Stimulated activated CD8-positive, alpha-beta memory T cell treated with anti-CD3 and anti-CD28 coated beads, Interleukin-4, amount 100 ng/mL, for 48 hours (primary cell): ENCODE measurements around the gene RAB37.

Source experiments
- DNase-seq: peaks from one replicate; pipeline ENCODE4 v3.0.0-alpha.2; 2020

The RAB37 gene

GRCh38 chr17:74764751-74765286 is 27.8 kb downstream of the RAB37 start:
- no peak for DNase-seq

GRCh38 chr17:74766413-74766812 is 29.4 kb downstream of the RAB37 start:
- no peak for DNase-seq

- no peak for DNase-seq
These were observed 30.1 kb downstream of the RAB37 start for GRCh38 chr17:74767111-74767516.

- DNase-seq: no peak
These were observed 31.2 kb downstream of the RAB37 start for GRCh38 chr17:74768069-74768762.

DNA sequence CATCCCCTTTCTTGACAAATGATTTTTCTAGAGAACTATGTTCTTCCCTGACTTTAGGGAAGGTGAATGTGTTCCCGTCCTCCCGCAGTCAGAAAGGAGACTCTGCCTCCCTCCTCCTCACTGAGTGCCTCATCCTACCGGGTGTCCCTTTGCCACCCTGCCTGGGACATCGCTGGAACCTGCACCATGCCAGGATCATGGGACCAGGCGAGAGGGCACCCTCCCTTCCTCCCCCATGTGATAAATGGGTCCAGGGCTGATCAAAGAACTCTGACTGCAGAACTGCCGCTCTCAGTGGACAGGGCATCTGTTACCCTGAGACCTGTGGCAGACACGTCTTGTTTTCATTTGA is 31.7 kb downstream of the RAB37 start:
- no peak for DNase-seq

GRCh38 chr17:74769266-74769855 is 32.3 kb downstream of the RAB37 start:
- DNase-seq: no peak

DNA sequence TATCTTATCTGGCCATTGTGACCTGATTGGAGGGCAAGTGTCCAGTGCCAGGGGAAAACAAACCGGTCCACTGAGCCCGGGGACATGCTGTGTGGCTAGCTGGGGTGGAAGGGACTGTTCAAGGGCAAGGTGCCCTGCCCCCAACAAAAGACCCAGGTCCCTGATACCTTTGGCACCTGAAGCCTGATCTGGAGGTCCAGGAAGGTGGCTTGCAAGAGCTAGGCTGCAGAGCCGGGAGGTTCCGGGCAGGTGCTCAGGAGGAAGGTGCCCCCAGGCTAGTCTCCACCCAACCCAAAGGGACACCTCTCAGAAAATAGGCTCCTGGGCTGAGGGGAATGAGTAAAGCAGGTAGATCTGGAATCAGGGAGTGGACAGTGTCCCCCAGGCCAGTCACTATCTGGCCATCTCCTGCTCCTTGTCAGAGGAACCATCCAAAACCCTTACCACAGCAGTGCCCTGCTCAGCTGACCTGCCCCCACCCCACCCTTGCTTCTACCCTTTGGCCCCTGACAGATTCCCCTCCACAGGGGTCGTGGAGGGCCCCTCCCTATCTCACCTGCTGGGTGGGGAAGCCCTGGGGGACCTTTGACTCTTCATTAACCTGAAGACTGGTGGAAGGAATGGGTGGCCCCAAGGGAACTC is 32.9 kb downstream of the RAB37 start:
- no peak for DNase-seq

GRCh38 chr17:74770498-74771318 is 33.7 kb downstream of the RAB37 start:
- DNase-seq: peak; percentile 81

- no peak for DNase-seq
These were observed 34.4 kb downstream of the RAB37 start for GRCh38 chr17:74771319-74771914.

GRCh38 chr17:74772053-74772452 is 35.0 kb downstream of the RAB37 start:
- DNase-seq: no peak

- DNase-seq: no peak
These were observed 36.4 kb downstream of the RAB37 start for GRCh38 chr17:74773414-74773813.

DNA sequence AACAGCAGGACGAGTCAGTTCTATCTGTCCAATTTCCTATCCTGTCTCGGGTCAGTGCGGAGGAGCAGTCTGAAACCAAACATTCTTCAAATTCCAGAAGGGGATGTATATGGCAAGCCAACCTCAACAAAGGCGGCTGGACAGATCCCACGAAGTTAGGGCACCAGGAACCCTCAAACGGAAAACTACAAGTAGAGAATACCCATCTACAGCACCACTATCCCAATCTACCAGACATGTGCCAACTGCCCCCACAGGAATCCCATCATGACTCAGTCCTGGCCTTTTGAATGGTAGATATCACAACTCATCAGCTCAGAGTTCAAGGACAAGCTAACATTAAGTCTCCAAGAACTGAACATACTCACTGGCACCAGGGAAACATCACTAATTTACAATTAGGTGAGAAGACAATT is 36.8 kb downstream of the RAB37 start:
- DNase-seq: no peak

- no peak for DNase-seq
These were observed 38.5 kb downstream of the RAB37 start for GRCh38 chr17:74775409-74776043.

DNA sequence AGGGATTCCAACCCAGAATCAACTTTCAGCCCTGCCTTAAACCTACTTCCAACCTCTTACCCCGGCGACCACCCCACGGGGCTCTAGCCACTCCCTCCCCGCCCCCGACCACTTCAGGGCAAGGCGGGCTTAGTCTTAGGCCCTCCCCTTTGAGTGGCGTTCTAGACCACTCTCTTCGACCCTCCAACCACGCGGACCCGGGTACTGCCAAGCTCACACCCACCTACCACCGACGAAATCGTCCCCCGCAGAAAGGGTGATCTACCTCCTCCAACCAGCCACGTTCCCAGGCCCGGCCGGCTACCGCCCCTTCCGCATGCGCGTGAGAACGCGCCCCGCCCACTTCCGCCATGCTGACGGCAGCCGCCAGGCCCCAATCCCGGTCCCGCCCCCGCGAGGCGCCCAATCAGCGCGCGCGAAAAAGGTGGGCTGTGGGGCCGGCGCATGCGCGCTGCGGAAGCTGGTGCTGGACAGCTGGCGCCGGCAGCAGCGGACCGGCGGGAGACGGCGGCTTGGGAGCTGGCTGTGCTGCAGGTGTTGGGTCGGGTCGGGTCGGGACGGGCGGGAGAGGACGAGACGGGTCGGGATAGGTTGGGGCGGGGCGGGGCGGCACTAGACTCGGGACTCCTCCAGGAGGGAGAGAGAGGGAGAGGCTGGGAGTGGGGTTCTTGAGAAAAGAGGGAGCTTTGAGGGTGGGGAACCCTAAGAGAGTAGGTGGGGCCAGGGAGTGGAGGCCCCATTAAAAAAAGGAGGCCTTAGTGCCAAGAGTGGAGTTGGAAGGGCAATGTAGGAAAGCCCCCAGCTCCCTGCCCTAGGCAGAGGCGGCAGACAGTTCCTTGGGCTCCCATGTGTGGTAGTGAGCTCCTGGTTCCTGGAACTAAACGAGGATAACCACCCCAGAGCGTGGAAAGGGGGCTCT is 39.2 kb downstream of the RAB37 start, which contains the start of gene NAT9:
Gene NAT9 (minus strand): TSS at position 302 of the 919 bp plus-strand sequence. CDS start 647 bp downstream, outside the sequence.
- DNase-seq: peak; percentile 100

DNA sequence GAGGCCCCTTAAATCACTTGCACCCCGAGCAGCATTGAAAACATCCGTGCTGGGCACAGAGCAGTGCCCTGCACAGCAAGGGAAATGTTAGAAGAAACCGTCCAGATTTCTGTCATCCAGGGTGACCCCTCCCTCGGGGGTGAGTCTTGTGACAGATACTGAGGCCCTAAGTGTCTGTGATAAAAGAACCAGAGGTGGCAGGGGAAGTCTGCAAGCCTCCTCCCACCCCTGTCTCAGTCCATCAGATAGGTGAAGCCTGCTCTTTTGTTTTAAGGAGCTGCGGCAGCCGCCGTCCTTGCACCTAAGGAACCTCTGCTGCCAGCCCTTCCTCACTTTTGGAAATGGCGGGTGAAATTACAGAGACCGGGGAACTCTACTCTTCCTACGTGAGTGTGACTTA is 39.9 kb downstream of the RAB37 start:
- DNase-seq: no peak

- no peak for DNase-seq
These were observed 41.0 kb downstream of the RAB37 start for GRCh38 chr17:74777901-74778515.

GRCh38 chr17:74778960-74779359 is 41.9 kb downstream of the RAB37 start:
- no peak for DNase-seq

- no peak for DNase-seq
These were observed 42.4 kb downstream of the RAB37 start for GRCh38 chr17:74779501-74779900.

GRCh38 chr17:74779948-74780400 is 42.9 kb downstream of the RAB37 start:
- peak; percentile 67 for DNase-seq

DNA sequence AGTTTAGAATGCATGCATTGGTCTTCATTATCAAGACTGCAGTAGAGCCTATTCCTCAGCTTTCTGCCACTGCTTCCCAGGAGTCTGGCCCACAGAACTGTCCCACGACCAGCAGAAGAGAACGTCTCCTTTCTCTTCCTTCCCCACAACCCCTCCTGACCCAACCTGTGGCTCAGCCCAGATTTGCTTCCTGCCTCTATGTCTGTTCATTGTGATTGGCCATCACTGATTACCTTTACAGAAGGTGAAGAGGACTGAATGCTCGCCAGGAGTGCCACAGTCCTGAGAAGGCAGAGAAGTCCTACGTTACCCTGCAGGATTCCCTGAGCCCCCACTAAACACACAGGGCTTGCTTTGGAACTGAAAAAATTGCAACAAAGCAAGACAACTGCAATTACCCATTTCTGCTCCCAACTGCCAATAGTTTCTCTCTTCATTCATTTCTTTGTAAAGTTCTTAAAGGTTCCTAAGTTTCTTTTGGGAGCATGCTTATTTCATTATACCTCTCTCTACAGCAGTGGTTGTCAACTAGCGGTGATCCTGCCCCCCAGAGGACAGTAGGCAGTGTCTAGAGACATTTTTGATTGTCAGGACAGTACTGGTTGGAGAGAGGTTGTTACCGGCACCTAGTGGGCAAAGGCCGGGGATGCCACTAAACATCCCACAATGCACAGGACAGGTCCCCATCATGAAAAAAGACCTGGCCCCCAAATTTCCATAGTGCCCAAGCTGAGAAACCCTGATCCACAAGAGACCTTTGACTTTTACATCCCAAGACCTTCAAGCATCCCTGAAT is 43.6 kb downstream of the RAB37 start:
- DNase-seq: no peak
